IMR-90 (cell line): ENCODE measurements around the gene TREM1. TPM values are rescaled to one million over a fixed set of nuclear protein-coding genes. Genes with fewer than 3 reads are reported as not detected.

Source experiments
- ATAC-seq: fragments of 200-7000 bp; cut with Tn5 transposase; 2 replicates; pipeline ENCODE4 v1.9.1; 2020; ENCODE audit warnings: low read depth, mild to moderate bottlenecking, moderate library complexity
- BruUV-seq: library from RNA; stranded (reverse); fragments of 400-500 nt; replicated peaks from 2 replicates; lab custom pipeline; 2021; lab: Mats Ljungman, UMichigan
- CTCF ChIA-PET: fragments of 300-600 bp; formaldehyde crosslinking; extraction: SDS; loops from one replicate; lab custom pipeline; 2021; ENCODE audit warnings: antibody characterized with exemption; lab: Yijun Ruan, JAX
- POLR2A ChIA-PET: fragments of 300-600 bp; sonication (Branson Sonifier 250); formaldehyde crosslinking; loops from one replicate; lab custom pipeline; 2022; ENCODE audit warnings: antibody characterized with exemption; ENCODE audit not compliant: unreplicated experiment; lab: Charles Lee
- DNase-seq: peaks from one replicate; pipeline ENCODE4 v3.0.0; 2013
- H2AFZ ChIP-seq: replicated peaks from 2 replicates; pipeline ENCODE3; 2013; ENCODE audit warnings: low read length, mild to moderate bottlenecking; ENCODE audit not compliant: poor library complexity
- H2AK5ac ChIP-seq: 2 replicates; pipeline ENCODE4 v1.6.1; 2013; ENCODE audit warnings: low read depth, low read length, inconsistent platforms
- H2AK9ac ChIP-seq: replicated peaks from 2 replicates; pipeline ENCODE3; 2013; ENCODE audit warnings: mild to moderate bottlenecking, low read depth, low read length, moderate library complexity; ENCODE audit not compliant: poor library complexity
- H2BK120ac ChIP-seq: 2 replicates; pipeline ENCODE4 v1.6.1; 2013; ENCODE audit warnings: low read depth, low read length, inconsistent platforms
- H2BK15ac ChIP-seq: 3 replicates; pipeline ENCODE4 v1.6.1; 2013; ENCODE audit warnings: low read depth, low read length, inconsistent platforms
- H2BK20ac ChIP-seq: 2 replicates; pipeline ENCODE4 v1.6.1; 2013; ENCODE audit warnings: low read depth, mild to moderate bottlenecking, inconsistent platforms, low read length, moderate library complexity
- H2BK5ac ChIP-seq: 2 replicates; pipeline ENCODE4 v1.6.1; 2013; ENCODE audit warnings: mild to moderate bottlenecking, low read depth, low read length, inconsistent platforms; ENCODE audit not compliant: poor library complexity, severe bottlenecking
- H3K14ac ChIP-seq: replicated peaks from 2 replicates; pipeline ENCODE4 v1.6.1; 2013; ENCODE audit warnings: low read depth, low read length, inconsistent platforms
- H3K18ac ChIP-seq: 2 replicates; pipeline ENCODE4 v1.6.1; 2013; ENCODE audit warnings: low read depth, low read length, control low read depth
- H3K23ac ChIP-seq: 2 replicates; pipeline ENCODE4 v1.6.1; 2013; ENCODE audit warnings: low read depth, low read length, inconsistent platforms
- H3K27ac ChIP-seq: 2 replicates; pipeline ENCODE4 v1.5.1; 2013; ENCODE audit warnings: mild to moderate bottlenecking, control low read depth, low read length; ENCODE audit not compliant: insufficient read depth
- H3K27me3 ChIP-seq: 2 replicates; pipeline ENCODE4 v1.6.1; 2013; ENCODE audit warnings: low read length; ENCODE audit not compliant: control insufficient read depth, insufficient read depth
- H3K36me3 ChIP-seq: 2 replicates; pipeline ENCODE4 v1.6.1; 2013; ENCODE audit warnings: low read length, mixed read lengths; ENCODE audit not compliant: control insufficient read depth, insufficient read depth
- H3K4ac ChIP-seq: 2 replicates; pipeline ENCODE4 v1.6.1; 2013; ENCODE audit warnings: low read depth, low read length, inconsistent platforms
- H3K4me1 ChIP-seq: 2 replicates; pipeline ENCODE4 v1.6.1; 2013; ENCODE audit warnings: low read length, mixed read lengths; ENCODE audit not compliant: control insufficient read depth, insufficient read depth
- H3K4me2 ChIP-seq: 2 replicates; pipeline ENCODE4 v1.6.1; 2013; ENCODE audit warnings: low read depth, mild to moderate bottlenecking, control low read depth, low read length, moderate library complexity
- H3K4me3 ChIP-seq: 2 replicates; pipeline ENCODE4 v1.5.1; 2013; ENCODE audit warnings: low read depth, mild to moderate bottlenecking, control low read depth, low read length, moderate library complexity; ENCODE audit not compliant: insufficient read depth
- H3K56ac ChIP-seq: 2 replicates; pipeline ENCODE4 v1.6.1; 2013; ENCODE audit warnings: low read length, inconsistent platforms; ENCODE audit not compliant: insufficient read depth; ENCODE audit errors: extremely low read depth
- H3K79me1 ChIP-seq, 2 experiments: 2 replicates each; pipeline ENCODE4 v1.6.1; 2013; ENCODE audit warnings: low read length in 2 of 2, inconsistent platforms in 1 of 2, low read depth in 1 of 2
- H3K9ac ChIP-seq: 2 replicates; pipeline ENCODE4 v1.6.1; 2013; ENCODE audit warnings: low read depth, low read length, control low read depth
- H3K9me1 ChIP-seq: 2 replicates; pipeline ENCODE4 v1.6.1; 2013; ENCODE audit warnings: low read length, inconsistent platforms; ENCODE audit not compliant: insufficient read depth
- H3K9me3 ChIP-seq: 2 replicates; pipeline ENCODE4 v1.6.1; 2013; ENCODE audit warnings: low read length; ENCODE audit not compliant: control insufficient read depth, insufficient read depth
- H4K20me1 ChIP-seq: 2 replicates; pipeline ENCODE4 v1.6.1; 2013; ENCODE audit warnings: low read length, inconsistent platforms; ENCODE audit not compliant: insufficient read depth
- H4K5ac ChIP-seq: 2 replicates; pipeline ENCODE4 v1.6.1; 2013; ENCODE audit warnings: mild to moderate bottlenecking, low read depth, low read length, control low read depth
- H4K8ac ChIP-seq, 2 experiments: 2 replicates each; pipeline ENCODE4 v1.6.1; 2013; ENCODE audit warnings: low read depth in 2 of 2, low read length in 2 of 2, control low read depth in 1 of 2, inconsistent platforms in 1 of 2
- H4K91ac ChIP-seq: 2 replicates; pipeline ENCODE4 v1.6.1; 2013; ENCODE audit warnings: low read depth, low read length, inconsistent platforms; ENCODE audit not compliant: insufficient read depth
- CHD1 ChIP-seq: IDR thresholded peaks from 2 replicates; pipeline ENCODE4 v1.6.1; 2012; ENCODE audit warnings: low read depth, low read length, improper control_type of control experiment
- FOS ChIP-seq: fragments of 150-350 bp; IDR thresholded peaks from 2 replicates; pipeline ENCODE4 v1.6.1; 2016; ENCODE audit warnings: low read depth, low read length
- MAFK ChIP-seq: IDR thresholded peaks from 2 replicates; pipeline ENCODE4 v1.6.1; 2012; ENCODE audit warnings: low read depth, low read length, improper control_type of control experiment
- POLR2A ChIP-seq: IDR thresholded peaks from 2 replicates; pipeline ENCODE4 v1.6.1; 2012; ENCODE audit warnings: mild to moderate bottlenecking, low read depth, low read length
- RCOR1 ChIP-seq: IDR thresholded peaks from 2 replicates; pipeline ENCODE4 v1.6.1; 2012; ENCODE audit warnings: mild to moderate bottlenecking, low read length, improper control_type of control experiment; ENCODE audit not compliant: insufficient replicate concordance
- dilution Hi-C: fragments of 300-500 bp; cut with HindIII; formaldehyde crosslinking; loops from one replicate; pipeline ENCODE4 v1.14.3; 2018; ENCODE audit warnings: low sequenced_read_pairs; ENCODE audit not compliant: unreplicated experiment
- in situ Hi-C: fragments of 300-500 bp; cut with MboI; formaldehyde crosslinking; loops from 3 replicates; pipeline ENCODE4 v1.14.3; 2019; ENCODE audit warnings: low sequenced_read_pairs, inconsistent platforms, mixed read lengths
- intact Hi-C: fragments of 100-400 bp; cut with micrococcal nuclease; formaldehyde crosslinking; loops from 2 replicates; pipeline ENCODE4 v1.10.0; 2022
- polyA plus RNA-seq, 3 experiments: library from polyadenylated mRNA; depleted of rRNA; stranded (reverse); fragments of >200 nt; gene quantifications; 2 replicates each; pipeline ENCODE4 v1.2.3, GENCODE V29; 2012; ENCODE audit warnings: low replicate concordance in 1 of 3
- total RNA-seq: library from RNA; depleted of rRNA; stranded (reverse); fragments of >200 nt; gene quantifications from 2 replicates; pipeline ENCODE4 v1.2.3, GENCODE V29; 2012
- TF ChIP-seq, protein P1 (sequence below): conservative IDR thresholded peaks from 2 replicates; pipeline ENCODE4 v1.5.1; 2012; ENCODE audit warnings: mild to moderate bottlenecking, low read depth, low read length, improper control_type of control experiment

Gene TREM1
- total and polyA plus RNA-seq, 2 of the 4 experiments (the other 2 are of a cell fraction) = not detected

DNA sequence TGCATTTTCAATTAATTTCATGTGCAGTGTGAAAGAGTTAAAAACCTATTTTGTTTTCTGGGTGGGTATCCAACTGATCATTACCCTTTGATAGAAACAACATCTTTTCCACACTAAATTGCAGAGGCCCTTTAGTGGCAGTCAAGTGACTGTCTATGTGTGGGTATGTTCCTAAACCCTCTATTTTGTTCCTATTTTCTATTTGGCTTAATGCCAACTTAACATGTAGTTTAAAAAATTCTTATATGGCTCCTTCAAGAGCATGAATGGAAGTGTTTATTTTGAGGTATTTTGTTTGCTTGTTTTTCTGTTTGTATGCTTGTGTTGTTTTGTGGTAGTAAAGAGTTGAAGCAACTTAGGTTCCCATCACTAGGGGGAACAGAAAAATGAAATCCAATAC, 19.9 kb downstream of the TREM1 start:
- no peak overlapping the region for H4K5ac ChIP-seq
- no peak overlapping the region for H4K8ac ChIP-seq
- H3K27ac ChIP-seq = no peak overlapping the region
- H2BK15ac ChIP-seq = no peak overlapping the region
- H2AK9ac ChIP-seq = no peak overlapping the region
- no peaks in the 10 kb centered on the region for H3K9me3 ChIP-seq
- no peak overlapping the region for H3K18ac ChIP-seq
- no peak for ATAC-seq
- H2AK5ac ChIP-seq = no peak overlapping the region
- no peaks in the 10 kb centered on the region for H3K79me1 ChIP-seq
- H3K4me3 ChIP-seq = no peak overlapping the region
- dilution Hi-C loops (no loop called here), intact Hi-C loops (no loop called here), in situ Hi-C loops (no loop called here)
- no TSS peak for BruUV-seq
- H3K56ac ChIP-seq = no peak overlapping the region
- H3K4ac ChIP-seq = no peak overlapping the region
- no peak for DNase-seq
- TF ChIP-seq MAFK = no peak
- TF ChIP-seq RCOR1 = no peak
- TF ChIP-seq, protein P1, sequence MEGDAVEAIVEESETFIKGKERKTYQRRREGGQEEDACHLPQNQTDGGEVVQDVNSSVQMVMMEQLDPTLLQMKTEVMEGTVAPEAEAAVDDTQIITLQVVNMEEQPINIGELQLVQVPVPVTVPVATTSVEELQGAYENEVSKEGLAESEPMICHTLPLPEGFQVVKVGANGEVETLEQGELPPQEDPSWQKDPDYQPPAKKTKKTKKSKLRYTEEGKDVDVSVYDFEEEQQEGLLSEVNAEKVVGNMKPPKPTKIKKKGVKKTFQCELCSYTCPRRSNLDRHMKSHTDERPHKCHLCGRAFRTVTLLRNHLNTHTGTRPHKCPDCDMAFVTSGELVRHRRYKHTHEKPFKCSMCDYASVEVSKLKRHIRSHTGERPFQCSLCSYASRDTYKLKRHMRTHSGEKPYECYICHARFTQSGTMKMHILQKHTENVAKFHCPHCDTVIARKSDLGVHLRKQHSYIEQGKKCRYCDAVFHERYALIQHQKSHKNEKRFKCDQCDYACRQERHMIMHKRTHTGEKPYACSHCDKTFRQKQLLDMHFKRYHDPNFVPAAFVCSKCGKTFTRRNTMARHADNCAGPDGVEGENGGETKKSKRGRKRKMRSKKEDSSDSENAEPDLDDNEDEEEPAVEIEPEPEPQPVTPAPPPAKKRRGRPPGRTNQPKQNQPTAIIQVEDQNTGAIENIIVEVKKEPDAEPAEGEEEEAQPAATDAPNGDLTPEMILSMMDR = no peak
- TF ChIP-seq POLR2A = no peak
- TF ChIP-seq CHD1 = no peak
- TF ChIP-seq FOS = no peak
- no peak overlapping the region for H3K14ac ChIP-seq
- no peaks in the 10 kb centered on the region for H4K20me1 ChIP-seq
- no peak overlapping the region for H2BK120ac ChIP-seq
- H3K4me2 ChIP-seq = no peak overlapping the region
- no peaks in the 10 kb centered on the region for H3K4me1 ChIP-seq
- no peak overlapping the region for H3K9ac ChIP-seq
- H2BK20ac ChIP-seq = no peak overlapping the region
- no peak overlapping the region for H2AFZ ChIP-seq
- ChIA-PET CTCF (no interaction called here), POLR2A (no interaction called here)
- no peak overlapping the region for H2BK5ac ChIP-seq
- H3K27me3 ChIP-seq = no peaks in the 10 kb centered on the region; the same call in 1 of the 2 replicates
- H3K23ac ChIP-seq = no peak overlapping the region
- no peaks in the 10 kb centered on the region for H3K9me1 ChIP-seq
- no peaks in the 10 kb centered on the region for H3K36me3 ChIP-seq
- H4K91ac ChIP-seq = no peak overlapping the region
